Measurements from ENCODE around the gene HIBADH. TPM values are rescaled to one million over a fixed set of nuclear protein-coding genes. Genes with fewer than 3 reads are reported as not detected.

The HIBADH gene
- total and polyA plus RNA-seq, 2 of the 4 experiments (the other 2 are of a cell fraction): 36.6 to 52.5 TPM

DNA sequence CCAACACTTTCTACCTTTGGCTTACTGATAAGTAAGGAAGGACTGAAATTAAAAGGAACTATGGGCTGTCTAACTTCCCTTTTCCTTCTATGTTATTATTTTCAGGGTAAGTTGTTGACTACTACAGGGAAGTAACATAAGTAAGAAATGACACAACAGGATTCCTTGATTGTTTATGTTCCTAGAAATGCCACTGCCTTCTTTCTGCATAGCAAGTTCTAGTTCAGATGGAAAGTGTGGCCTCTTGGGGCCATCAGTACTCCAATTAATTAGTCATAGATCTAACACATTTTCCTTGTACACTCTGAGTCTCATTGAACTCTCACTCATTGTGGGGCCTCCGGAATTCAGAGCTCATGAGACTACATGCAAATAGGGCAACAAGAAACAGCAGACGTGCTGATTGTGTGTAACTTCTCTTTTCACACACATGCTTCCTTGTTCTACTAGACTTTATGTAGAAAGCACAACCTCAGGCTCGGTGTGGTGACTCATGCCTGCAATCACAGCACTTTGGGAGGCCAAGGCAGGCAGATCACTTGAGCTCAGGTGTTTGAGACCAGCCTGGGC, 35.3 kb upstream of the HIBADH start:
- Histone ChIP-seq H3K23ac (ENCODE audit: low read depth, low read length) (no peak overlapping the region), H4K5ac (ENCODE audit: low read depth, low read length) (no peak overlapping the region), H3K9ac (ENCODE audit: low read depth, low read length) (no peak overlapping the region), H3K27me3 (ENCODE audit: control insufficient read depth, insufficient read depth, low read length) (no peaks in the 10 kb centered on the region), H3K4me2 (ENCODE audit: low read depth, low read length) (peak overlapping the region; percentile 12; the same call in 1 of the 2 replicates), H3K56ac (ENCODE audit: extremely low read depth, insufficient read depth, low read length) (no peak overlapping the region), H4K91ac (ENCODE audit: insufficient read depth, low read depth, low read length) (no peak overlapping the region), H2AFZ (replicated peaks; ENCODE audit: low read length, poor library complexity) (no peak overlapping the region), H2BK120ac (ENCODE audit: low read depth, low read length) (no peak overlapping the region), H3K9me1 (ENCODE audit: insufficient read depth, low read length) (peaks cover 12% of the 10 kb centered on the region), H3K4me3 (ENCODE audit: insufficient read depth, low read depth, low read length) (no peak overlapping the region), H3K36me3 (ENCODE audit: control insufficient read depth, insufficient read depth, low read length) (no peaks in the 10 kb centered on the region), H2BK20ac (ENCODE audit: low read depth, low read length) (no peak overlapping the region), H2AK5ac (ENCODE audit: low read depth, low read length) (no peak overlapping the region), H3K14ac (replicated peaks; ENCODE audit: low read depth, low read length) (0 out of 2 replicates have a peak overlapping the region, but pooled peaks have one; percentile 15), H2AK9ac (replicated peaks; ENCODE audit: low read depth, low read length, poor library complexity) (no peak overlapping the region), H2BK15ac (ENCODE audit: low read depth, low read length) (no peak overlapping the region), H4K20me1 (ENCODE audit: insufficient read depth, low read length) (no peaks in the 10 kb centered on the region), H2BK5ac (ENCODE audit: low read depth, low read length, poor library complexity, severe bottlenecking) (no peak overlapping the region), H3K18ac (ENCODE audit: low read depth, low read length) (no peak overlapping the region), H3K79me1 (ENCODE audit: low read depth in 1 of 2, low read length in 2 of 2) (no peaks in the 10 kb centered on the region), H3K4ac (ENCODE audit: low read depth, low read length) (no peak overlapping the region), H3K9me3 (ENCODE audit: control insufficient read depth, insufficient read depth, low read length) (no peaks in the 10 kb centered on the region), H4K8ac (ENCODE audit: low read depth in 2 of 2, low read length in 2 of 2) (peak overlapping the region in 1 of 2 experiments; percentile 51; a peak in 2 of 4 replicates), H3K4me1 (ENCODE audit: control insufficient read depth, insufficient read depth, low read length) (peaks cover 7% of the 10 kb centered on the region; the same call in 1 of the 2 replicates), H3K27ac (ENCODE audit: insufficient read depth, low read length) (no peak overlapping the region)
- CTCF ChIA-PET: no interaction called here
- DNase-seq (peak; percentile 49), ATAC-seq (ENCODE audit: low read depth) (peak; percentile 77)
- POLR2A ChIA-PET (ENCODE audit: unreplicated experiment): no interaction called here
- intact Hi-C loops (cut with micrococcal nuclease): no loop called here
- in situ Hi-C loops (cut with MboI; ENCODE audit: low sequenced_read_pairs): no loop called here
- BruUV-seq (replicated peaks): no TSS peak
- dilution Hi-C loops (cut with HindIII; ENCODE audit: low sequenced_read_pairs, unreplicated experiment): no loop called here
- WGBS, 2 experiments (ENCODE audit: extremely low coverage in 2 of 2, insufficient read length in 1 of 2): no CpG with 5 or more reads among the region's 3 CpGs
- TF ChIP-seq, protein P1, sequence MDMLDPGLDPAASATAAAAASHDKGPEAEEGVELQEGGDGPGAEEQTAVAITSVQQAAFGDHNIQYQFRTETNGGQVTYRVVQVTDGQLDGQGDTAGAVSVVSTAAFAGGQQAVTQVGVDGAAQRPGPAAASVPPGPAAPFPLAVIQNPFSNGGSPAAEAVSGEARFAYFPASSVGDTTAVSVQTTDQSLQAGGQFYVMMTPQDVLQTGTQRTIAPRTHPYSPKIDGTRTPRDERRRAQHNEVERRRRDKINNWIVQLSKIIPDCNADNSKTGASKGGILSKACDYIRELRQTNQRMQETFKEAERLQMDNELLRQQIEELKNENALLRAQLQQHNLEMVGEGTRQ (IDR thresholded peaks at IDR 0.05; ENCODE audit: low read depth, low read length): no peak
- TF ChIP-seq MXI1 (IDR thresholded peaks at IDR 0.05; ENCODE audit: borderline replicate concordance, low read depth, low read length): no peak
- no peak for TF ChIP-seq NFE2L2 (IDR thresholded peaks at IDR 0.05; ENCODE audit: low read depth, low read length)

Data from IMR-90 (cell line).